Measurements from ENCODE around the gene ROBO4.

The ROBO4 gene

DNA sequence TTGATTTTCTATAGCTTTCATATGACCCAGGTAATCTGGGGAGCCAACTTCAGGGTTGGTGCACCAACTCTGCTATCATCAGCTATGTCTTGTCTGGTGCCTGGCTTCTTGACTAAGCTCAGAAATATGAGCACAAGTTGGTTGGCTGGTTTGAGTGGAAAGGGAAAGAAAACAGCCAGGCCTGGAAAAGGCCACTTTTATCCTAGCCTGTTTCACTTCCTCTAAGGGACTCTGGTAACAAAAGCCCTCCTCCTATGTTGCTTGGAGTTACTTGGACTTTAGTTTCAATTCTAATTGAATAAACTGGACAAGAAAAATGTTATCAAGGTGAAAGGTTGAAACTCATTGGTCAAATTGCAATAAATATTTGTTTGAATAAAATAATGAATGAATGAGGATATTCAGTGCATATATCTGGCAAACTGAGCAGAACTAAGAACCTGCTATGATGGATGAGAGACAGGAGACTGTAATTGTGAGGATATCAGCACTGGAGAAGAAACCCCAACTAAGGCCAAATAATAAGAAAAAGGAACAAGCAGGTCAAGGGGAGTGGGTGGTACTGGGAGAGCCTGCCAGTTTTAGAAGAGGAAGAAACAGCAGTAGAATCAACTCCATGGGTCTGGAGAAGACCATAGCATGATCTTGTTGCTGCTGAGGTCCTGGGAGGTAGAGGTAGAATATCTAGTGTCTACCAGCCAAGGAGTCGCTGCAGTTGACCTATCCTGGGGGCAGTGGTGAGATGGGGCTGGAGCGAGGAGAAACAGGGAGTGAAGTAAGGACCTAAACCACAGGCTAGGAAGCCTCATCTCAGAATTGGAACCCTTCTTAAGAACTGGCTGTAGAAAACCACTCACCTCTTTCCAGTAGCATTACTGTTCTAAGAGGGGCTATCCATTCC, 8.2 kb downstream of the ROBO4 start:
- TF ChIP-seq SUZ12 (IDR thresholded peaks at IDR 0.05; ENCODE audit: extremely low read depth, insufficient read depth, insufficient read length) (no peak), YY1 (IDR thresholded peaks at IDR 0.05; ENCODE audit: insufficient read depth, insufficient read length) (no peak), ZNF274 (IDR thresholded peaks at IDR 0.05; ENCODE audit: low read depth, low read length) (no peak)
- Histone ChIP-seq H3K9me3 (ENCODE audit: insufficient read depth, low read length) (no peaks in the 10 kb centered on the region), H3K4me1 (ENCODE audit: insufficient read depth, insufficient read length) (peaks cover 3% of the 10 kb centered on the region), H3K9ac (ENCODE audit: insufficient read length, low read depth) (no peak overlapping the region), H3K36me3 (ENCODE audit: insufficient read depth, insufficient read length, low read length) (no peaks in the 10 kb centered on the region), H3K4me3 (ENCODE audit: insufficient read length, low read depth) (no peak overlapping the region), H3K27me3 (ENCODE audit: insufficient read depth, insufficient read length) (peaks cover 3% of the 10 kb centered on the region)
- no peak for DNase-seq (ENCODE audit: low read depth, low spot score)

- Histone ChIP-seq H3K36me3 (ENCODE audit: insufficient read depth, insufficient read length, low read length) (no peaks in the 10 kb centered on the region), H3K4me3 (ENCODE audit: insufficient read length, low read depth) (no peak overlapping the region), H3K9me3 (ENCODE audit: insufficient read depth, low read length) (no peaks in the 10 kb centered on the region), H3K27me3 (ENCODE audit: insufficient read depth, insufficient read length) (peaks cover 3% of the 10 kb centered on the region), H3K4me1 (ENCODE audit: insufficient read depth, insufficient read length) (peaks cover 3% of the 10 kb centered on the region), H3K9ac (ENCODE audit: insufficient read length, low read depth) (no peak overlapping the region)
- TF ChIP-seq ZNF274 (IDR thresholded peaks at IDR 0.05; ENCODE audit: low read depth, low read length) (no peak), YY1 (IDR thresholded peaks at IDR 0.05; ENCODE audit: insufficient read depth, insufficient read length) (no peak)
- no peak for DNase-seq (ENCODE audit: low read depth, low spot score)
Measured at GRCh38 chr11:124887667-124888013, 10.0 kb downstream of the ROBO4 start.

DNA sequence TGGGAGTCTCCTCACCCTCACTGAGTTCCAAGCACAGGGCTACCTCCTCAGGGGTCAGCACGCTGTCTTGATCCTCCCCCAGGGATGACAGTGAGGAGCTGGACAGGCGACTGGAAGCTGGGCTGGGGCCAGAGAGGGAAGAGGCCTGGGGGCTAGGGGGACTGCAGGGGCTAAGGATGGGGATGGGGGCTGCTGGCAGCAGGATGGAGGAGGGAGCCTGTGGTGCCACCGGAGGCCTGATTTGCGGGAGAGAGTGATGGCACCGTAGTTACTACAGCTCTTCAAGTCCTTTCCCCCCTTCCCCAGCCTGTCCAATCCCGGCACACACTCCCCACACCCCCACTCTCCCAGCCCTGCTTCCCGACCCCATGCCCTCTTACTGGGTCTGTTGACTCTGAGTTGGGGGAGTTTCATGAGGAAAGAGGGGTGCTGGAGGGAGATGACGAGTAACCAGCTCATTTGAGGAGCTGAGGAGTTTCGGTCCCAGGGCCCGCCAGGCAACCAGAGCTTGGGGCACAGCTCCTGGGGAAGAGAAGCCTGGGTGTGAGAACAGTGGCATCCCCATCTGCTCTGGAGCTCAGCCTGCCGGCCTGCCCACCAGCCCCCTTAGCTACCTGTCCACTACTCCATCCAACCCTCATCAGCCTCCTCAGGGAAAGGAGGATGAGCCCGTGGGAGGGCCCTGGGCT, 10.5 kb downstream of the ROBO4 start:
- no peak overlapping the region for H3K9ac ChIP-seq (ENCODE audit: insufficient read length, low read depth)
- H3K36me3 ChIP-seq (ENCODE audit: insufficient read depth, insufficient read length, low read length), result no peaks in the 10 kb centered on the region
- H3K27me3 ChIP-seq (ENCODE audit: insufficient read depth, insufficient read length), result peaks cover 3% of the 10 kb centered on the region
- no peaks in the 10 kb centered on the region for H3K9me3 ChIP-seq (ENCODE audit: insufficient read depth, low read length)
- H3K4me3 ChIP-seq (ENCODE audit: insufficient read length, low read depth), result no peak overlapping the region
- TF ChIP-seq YY1 (IDR thresholded peaks at IDR 0.05; ENCODE audit: insufficient read depth, insufficient read length) (no peak), ZNF274 (IDR thresholded peaks at IDR 0.05; ENCODE audit: low read depth, low read length) (no peak), SUZ12 (IDR thresholded peaks at IDR 0.05; ENCODE audit: extremely low read depth, insufficient read depth, insufficient read length) (no peak)
- no peak for DNase-seq (ENCODE audit: low read depth, low spot score)
- H3K4me1 ChIP-seq (ENCODE audit: insufficient read depth, insufficient read length), result peaks cover 3% of the 10 kb centered on the region

- DNase-seq (ENCODE audit: low read depth, low spot score), result no peak
- peaks cover 3% of the 10 kb centered on the region for H3K27me3 ChIP-seq (ENCODE audit: insufficient read depth, insufficient read length)
- H3K4me3 ChIP-seq (ENCODE audit: insufficient read length, low read depth), result no peak overlapping the region
- TF ChIP-seq ZNF274 (IDR thresholded peaks at IDR 0.05; ENCODE audit: low read depth, low read length) (no peak), SUZ12 (IDR thresholded peaks at IDR 0.05; ENCODE audit: extremely low read depth, insufficient read depth, insufficient read length) (no peak), YY1 (IDR thresholded peaks at IDR 0.05; ENCODE audit: insufficient read depth, insufficient read length) (no peak)
- no peaks in the 10 kb centered on the region for H3K36me3 ChIP-seq (ENCODE audit: insufficient read depth, insufficient read length, low read length)
- peaks cover 3% of the 10 kb centered on the region for H3K4me1 ChIP-seq (ENCODE audit: insufficient read depth, insufficient read length)
- H3K9me3 ChIP-seq (ENCODE audit: insufficient read depth, low read length), result no peaks in the 10 kb centered on the region
- no peak overlapping the region for H3K9ac ChIP-seq (ENCODE audit: insufficient read length, low read depth)
Measured at GRCh38 chr11:124886476-124886875, 11.2 kb downstream of the ROBO4 start.

GRCh38 chr11:124884869-124885479, 12.7 kb downstream of the ROBO4 start:
- H3K9ac ChIP-seq (ENCODE audit: insufficient read length, low read depth), result no peak overlapping the region
- no peak for DNase-seq (ENCODE audit: low read depth, low spot score)
- H3K4me1 ChIP-seq (ENCODE audit: insufficient read depth, insufficient read length), result no peaks in the 10 kb centered on the region
- TF ChIP-seq SUZ12 (IDR thresholded peaks at IDR 0.05; ENCODE audit: extremely low read depth, insufficient read depth, insufficient read length) (no peak), YY1 (IDR thresholded peaks at IDR 0.05; ENCODE audit: insufficient read depth, insufficient read length) (no peak), ZNF274 (IDR thresholded peaks at IDR 0.05; ENCODE audit: low read depth, low read length) (no peak)
- H3K27me3 ChIP-seq (ENCODE audit: insufficient read depth, insufficient read length), result peaks cover 3% of the 10 kb centered on the region
- no peak overlapping the region for H3K4me3 ChIP-seq (ENCODE audit: insufficient read length, low read depth)
- H3K9me3 ChIP-seq (ENCODE audit: insufficient read depth, low read length), result no peaks in the 10 kb centered on the region
- no peaks in the 10 kb centered on the region for H3K36me3 ChIP-seq (ENCODE audit: insufficient read depth, insufficient read length, low read length)

- H3K27me3 ChIP-seq (ENCODE audit: insufficient read depth, insufficient read length), result peaks cover 3% of the 10 kb centered on the region
- H3K4me3 ChIP-seq (ENCODE audit: insufficient read length, low read depth), result no peak overlapping the region
- H3K4me1 ChIP-seq (ENCODE audit: insufficient read depth, insufficient read length), result no peaks in the 10 kb centered on the region
- no peak overlapping the region for H3K9ac ChIP-seq (ENCODE audit: insufficient read length, low read depth)
- no peaks in the 10 kb centered on the region for H3K36me3 ChIP-seq (ENCODE audit: insufficient read depth, insufficient read length, low read length)
- TF ChIP-seq SUZ12 (IDR thresholded peaks at IDR 0.05; ENCODE audit: extremely low read depth, insufficient read depth, insufficient read length) (no peak), YY1 (IDR thresholded peaks at IDR 0.05; ENCODE audit: insufficient read depth, insufficient read length) (no peak), ZNF274 (IDR thresholded peaks at IDR 0.05; ENCODE audit: low read depth, low read length) (no peak)
- no peak for DNase-seq (ENCODE audit: low read depth, low spot score)
- no peaks in the 10 kb centered on the region for H3K9me3 ChIP-seq (ENCODE audit: insufficient read depth, low read length)
Measured at GRCh38 chr11:124884340-124884739, 13.3 kb downstream of the ROBO4 start.
